DMS 273 (cell line): Measurements from ENCODE around the gene TRIM37.
"Not testable (repeated sequence)": the region's sequence is repeated elsewhere in the genome, so short reads cannot be mapped to it uniquely, and the experiment has no call there.

ENCODE experiments used
- DNase-seq: peaks from one replicate; lab custom pipeline; 2025; ENCODE audit not compliant: unreplicated experiment; lab: John Stamatoyannopoulos, UW

Gene TRIM37

GRCh38 chr17:59115474-59115873 is 8.8 kb upstream of the TRIM37 start:
- no peak for DNase-seq

GRCh38 chr17:59111539-59111938 is 4.9 kb upstream of the TRIM37 start:
- DNase-seq, result no peak

- no peak for DNase-seq
Measured at GRCh38 chr17:59110973-59111372, 4.3 kb upstream of the TRIM37 start.

GRCh38 chr17:59108400-59109102 is 1.9 kb upstream of the TRIM37 start:
- peak; percentile 9 for DNase-seq

GRCh38 chr17:59107306-59107670 is 608 bp upstream of the TRIM37 start:
- no peak for DNase-seq

- peak; percentile 83 for DNase-seq
Measured at GRCh38 chr17:59105852-59106462, 723 bp downstream of the TRIM37 start.

DNA sequence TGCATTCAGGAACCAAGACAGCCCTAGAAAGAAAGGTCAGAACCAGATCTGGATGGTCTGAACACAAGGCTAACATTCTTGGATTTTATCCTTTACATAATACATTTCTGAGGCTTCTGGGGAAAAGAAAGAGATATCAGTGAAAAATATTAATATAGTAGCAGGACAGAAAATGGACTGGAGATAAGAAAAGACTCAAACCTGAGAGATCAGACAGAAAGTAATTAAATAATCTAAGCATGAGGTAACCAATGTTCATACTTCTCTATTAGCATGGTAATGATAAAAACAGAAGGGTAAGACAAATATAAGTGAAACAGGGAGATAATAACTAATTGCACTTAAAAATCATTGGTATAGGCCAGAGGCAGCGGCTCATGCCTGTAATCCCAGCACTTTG is 5.5 kb downstream of the TRIM37 start:
- DNase-seq, result no peak

DNA sequence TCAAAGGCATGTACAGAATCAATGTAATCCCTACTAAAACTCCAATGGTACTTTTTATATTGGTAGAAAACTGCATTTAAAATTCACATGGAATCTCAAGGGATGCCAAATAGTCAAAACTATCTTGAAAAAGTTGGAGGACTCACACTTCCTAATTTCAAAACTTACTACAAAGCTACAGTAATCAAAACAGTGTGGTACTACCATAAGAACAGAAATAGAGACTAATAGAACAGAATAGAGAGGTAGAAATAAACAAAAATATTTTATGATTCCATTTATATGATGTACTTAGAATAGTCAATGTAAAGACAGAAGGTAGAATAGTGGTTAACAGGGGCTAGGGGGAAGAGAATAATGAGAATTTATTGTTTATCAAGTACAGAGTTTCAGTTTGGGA is 8.8 kb downstream of the TRIM37 start:
- DNase-seq, result no peak

DNA sequence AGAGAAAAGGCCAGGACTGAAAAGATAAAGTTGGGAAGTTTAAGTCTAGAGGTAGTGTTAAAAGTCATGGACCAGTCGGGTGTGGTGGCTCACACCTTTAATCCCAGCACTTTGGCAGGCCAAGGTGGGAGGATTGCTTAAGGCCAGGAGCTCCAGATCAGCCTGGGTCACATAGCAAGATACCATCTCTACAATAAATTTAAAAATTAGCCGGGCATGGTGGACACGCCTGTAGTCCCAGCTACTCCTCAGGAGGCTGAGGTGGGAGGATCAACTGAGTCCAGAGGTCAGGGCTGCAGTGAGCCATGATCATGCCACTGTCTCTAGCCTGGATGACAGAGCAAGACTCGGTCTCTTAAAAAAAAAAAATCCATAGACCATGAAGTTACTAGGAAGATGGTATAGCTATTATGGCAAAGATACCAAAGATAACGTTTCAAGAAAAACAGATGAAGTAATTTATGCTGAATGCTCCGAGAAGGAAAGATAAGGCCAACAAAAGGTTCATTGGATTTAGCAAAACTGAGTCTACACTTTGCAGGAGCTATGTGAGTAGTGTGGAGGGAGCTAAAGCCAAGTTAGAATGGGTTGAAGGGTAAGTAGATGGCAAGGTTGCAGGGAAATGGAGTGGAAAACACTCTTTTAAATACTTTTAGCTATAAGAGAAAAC is 11.7 kb downstream of the TRIM37 start:
- no peak for DNase-seq

- peak; percentile 9 for DNase-seq
Measured at GRCh38 chr17:59093702-59094231, 12.9 kb downstream of the TRIM37 start.

- no peak for DNase-seq
Measured at GRCh38 chr17:59093145-59093701, 13.5 kb downstream of the TRIM37 start.

DNA sequence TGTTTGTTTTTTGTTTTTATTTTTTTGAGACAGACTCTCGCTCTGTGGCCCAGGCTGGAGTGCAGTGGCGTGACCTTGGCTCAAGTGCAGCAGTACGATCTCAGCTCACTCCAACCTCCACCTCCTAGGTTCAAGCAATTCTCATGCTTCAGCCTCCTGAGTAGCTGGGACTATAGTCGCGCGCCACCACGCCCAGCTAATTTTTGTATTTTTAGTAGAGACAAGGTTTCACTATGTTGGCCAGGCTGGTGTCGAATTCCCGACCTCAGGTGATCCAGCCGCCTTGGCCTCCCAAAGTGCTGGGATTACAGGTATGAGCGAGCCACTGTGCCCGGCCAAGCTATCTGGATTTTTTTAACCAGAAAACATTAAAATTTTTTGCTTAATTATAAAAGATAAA is 16.1 kb downstream of the TRIM37 start:
- not testable (repeated sequence) for DNase-seq

- no peak for DNase-seq
Measured at GRCh38 chr17:59084154-59084553, 22.5 kb downstream of the TRIM37 start.

DNA sequence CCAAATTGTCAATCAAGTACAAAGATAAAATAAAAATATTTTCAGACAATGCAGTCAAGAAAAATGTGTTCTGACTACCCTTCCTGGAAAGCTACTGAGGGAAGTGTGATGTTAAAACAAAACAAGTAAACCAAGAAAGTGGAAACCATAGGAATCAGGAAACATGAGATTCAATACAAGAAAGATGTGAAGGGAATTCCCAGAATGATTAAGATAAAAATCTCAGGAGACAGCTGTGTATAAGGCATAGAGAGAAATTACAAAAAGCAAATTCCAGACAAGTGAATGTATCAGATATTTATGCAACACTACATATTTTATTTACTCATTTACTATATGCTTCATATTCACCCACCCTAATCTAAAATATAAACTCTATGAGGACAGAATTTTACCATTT is 32.2 kb downstream of the TRIM37 start:
- DNase-seq, result no peak

DNA sequence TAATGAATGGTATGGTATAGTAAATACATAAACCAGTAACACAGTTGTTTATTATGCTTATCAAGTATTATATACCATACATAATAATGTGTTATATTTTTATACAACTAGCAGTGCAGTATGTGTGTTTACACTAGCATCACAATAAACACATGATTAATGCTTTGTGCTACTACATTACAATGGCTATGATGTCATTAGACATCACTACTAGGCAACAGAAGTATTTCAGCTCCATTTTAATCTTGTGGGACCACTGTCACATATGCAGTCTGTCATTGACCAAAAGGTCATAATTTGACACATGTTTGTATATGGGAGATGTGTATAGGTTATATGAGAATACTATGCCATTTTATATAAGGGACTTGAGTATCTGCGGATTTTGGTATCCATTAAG is 32.7 kb downstream of the TRIM37 start:
- DNase-seq, result no peak

DNA sequence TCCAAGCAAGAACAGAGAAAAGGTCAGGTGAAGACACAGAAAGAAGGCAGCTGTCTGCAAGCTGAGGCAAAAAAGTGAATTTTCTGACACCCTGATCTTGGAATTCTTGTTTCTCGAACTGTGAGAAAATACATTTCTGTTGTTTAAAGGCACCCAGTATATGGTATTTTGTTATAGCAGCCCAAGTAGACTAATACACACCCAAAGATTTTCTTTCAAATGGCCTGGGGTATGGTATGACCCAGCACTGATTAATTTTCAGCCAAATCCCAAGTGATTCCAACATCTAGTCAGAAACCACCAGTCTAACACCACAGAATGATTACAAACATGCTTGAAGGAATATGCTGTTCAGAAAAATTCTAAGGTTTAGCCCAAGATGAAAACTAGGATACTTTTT is 36.8 kb downstream of the TRIM37 start:
- DNase-seq, result no peak

DNA sequence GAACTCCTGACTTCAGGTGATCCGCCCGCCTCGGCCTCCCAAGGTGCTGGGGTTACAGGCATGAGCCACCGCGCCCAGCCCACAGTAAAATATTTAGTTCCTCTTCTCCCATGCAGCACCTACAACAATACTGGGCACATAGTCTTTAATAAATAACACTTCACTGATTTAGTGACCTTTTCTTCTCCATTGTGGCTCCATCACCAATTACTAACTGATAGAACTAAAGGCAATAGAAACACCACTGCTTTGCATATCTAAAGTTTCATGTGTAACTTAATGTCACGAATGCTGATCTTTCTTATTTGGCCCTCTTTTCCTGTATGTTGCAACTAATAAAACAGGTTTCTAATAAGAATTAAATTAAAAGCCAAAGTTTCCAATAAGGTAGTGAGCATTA is 38.9 kb downstream of the TRIM37 start:
- DNase-seq, result no peak

DNA sequence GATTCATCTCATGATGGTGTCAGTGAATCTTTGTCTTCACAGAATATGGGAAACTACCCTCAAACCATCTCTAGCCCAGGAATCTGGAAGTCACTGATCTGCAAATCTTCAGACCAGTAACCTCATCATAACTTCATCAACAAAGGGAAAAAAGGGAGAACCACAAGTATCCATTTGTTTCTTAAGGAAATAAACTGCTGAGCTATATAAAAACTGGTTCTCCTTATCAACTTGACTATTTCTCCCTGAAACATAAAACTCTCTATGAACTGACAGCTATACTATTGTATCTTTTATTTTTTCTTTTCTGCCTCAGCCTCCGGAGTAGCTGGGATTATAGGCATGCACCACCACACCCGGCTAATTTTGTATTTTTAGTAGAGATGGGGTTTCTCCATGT is 39.3 kb downstream of the TRIM37 start:
- no peak for DNase-seq

- DNase-seq, result no peak
Measured at GRCh38 chr17:59062509-59062908, 44.2 kb downstream of the TRIM37 start.

DNA sequence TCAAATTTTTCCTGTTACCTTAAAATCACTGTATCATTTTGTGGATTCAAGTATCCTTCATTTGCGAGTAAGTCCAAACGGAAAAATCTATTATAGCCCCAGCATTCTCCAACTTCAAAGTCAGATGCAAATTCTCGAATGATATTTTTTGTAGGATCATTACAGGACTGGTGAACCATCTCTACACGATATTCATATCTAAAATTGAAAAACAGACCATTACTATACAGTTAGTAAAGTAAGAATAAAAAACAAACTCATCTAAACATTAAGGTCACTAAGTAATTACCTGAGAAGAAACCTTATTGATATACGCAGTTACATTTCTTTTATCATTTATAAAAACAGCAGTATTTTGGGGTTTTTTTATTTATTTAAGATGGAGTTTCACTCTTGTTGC is 49.8 kb downstream of the TRIM37 start:
- DNase-seq, result no peak

DNA sequence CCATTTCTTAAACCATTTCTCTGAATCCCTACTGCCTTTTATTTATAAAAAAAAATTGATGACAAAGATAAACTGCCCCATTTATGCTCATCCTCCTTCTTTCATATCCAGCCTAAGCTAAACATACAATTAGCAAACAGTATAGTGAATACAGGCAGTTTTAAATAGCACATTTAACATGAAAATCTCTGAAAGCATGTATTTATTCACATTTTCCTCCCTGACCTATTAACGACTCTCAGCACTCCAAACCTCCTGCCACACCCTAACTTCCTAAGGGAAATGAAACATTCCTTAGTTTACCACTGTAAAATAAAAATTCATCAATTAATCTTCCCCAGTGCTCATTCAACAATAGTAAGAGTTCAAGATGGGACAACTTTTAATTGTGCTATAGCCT is 56.9 kb downstream of the TRIM37 start:
- no peak for DNase-seq

DNA sequence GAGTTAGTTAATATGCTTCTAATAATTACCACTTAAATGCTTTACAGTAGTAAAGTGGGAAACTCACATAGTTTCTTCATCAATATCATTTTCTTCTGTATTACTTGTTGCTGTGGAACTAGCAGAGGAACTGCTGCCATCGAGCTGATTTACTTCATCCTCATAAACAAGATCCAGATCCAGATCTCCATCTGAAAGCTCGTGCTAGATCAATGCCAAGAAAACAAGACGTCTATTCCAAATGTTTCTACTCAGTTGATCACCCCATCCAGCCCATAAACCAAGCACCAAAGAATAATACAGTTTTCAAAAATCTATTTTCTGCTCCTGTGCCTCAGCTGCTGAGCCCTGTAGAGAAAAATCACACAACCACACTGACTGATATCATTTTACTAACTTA is 59.1 kb downstream of the TRIM37 start:
- DNase-seq, result no peak
